ENCODE measurements around the gene EID2B. TPM values are rescaled to one million over a fixed set of nuclear protein-coding genes. Genes with fewer than 3 reads are reported as not detected.

Gene EID2B
- total and polyA plus RNA-seq, 2 of the 13 experiments (the other 11 are each of a cell fraction or from before 2014, with no cell fraction given) = 2.5 to 3.7 TPM

GRCh38 chr19:39502640-39503417 lies 29.8 kb downstream of the EID2B start (continued):
- no peak for TF ChIP-seq ZNF264 (CRISPR knock-in tag; IDR thresholded peaks at IDR 0.05)
- no peak for TF ChIP-seq TCF7 (IDR thresholded peaks at IDR 0.05; ENCODE audit: low read depth)
- TF ChIP-seq NCOA5 (CRISPR knock-in tag; IDR thresholded peaks at IDR 0.05) = no peak
- peak; percentile 100 for TF ChIP-seq ZNF883 (CRISPR knock-in tag; IDR thresholded peaks at IDR 0.05; ENCODE audit: not compliant biosample characterization)
- TF ChIP-seq, protein P1, sequence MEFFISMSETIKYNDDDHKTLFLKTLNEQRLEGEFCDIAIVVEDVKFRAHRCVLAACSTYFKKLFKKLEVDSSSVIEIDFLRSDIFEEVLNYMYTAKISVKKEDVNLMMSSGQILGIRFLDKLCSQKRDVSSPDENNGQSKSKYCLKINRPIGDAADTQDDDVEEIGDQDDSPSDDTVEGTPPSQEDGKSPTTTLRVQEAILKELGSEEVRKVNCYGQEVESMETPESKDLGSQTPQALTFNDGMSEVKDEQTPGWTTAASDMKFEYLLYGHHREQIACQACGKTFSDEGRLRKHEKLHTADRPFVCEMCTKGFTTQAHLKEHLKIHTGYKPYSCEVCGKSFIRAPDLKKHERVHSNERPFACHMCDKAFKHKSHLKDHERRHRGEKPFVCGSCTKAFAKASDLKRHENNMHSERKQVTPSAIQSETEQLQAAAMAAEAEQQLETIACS (CRISPR knock-in tag; IDR thresholded peaks at IDR 0.05) = peak; percentile 99
- TF ChIP-seq ZMYM2 (CRISPR knock-in tag; IDR thresholded peaks at IDR 0.05) = peak; percentile 86
- no peak for TF ChIP-seq ZNF615 (CRISPR knock-in tag; IDR thresholded peaks at IDR 0.05; ENCODE audit: borderline replicate concordance)
- TF ChIP-seq XRCC5 (optimal IDR thresholded peaks at IDR 0.05; ENCODE audit: low read length) = peak; percentile 26
- no peak for TF ChIP-seq RFX3 (CRISPR knock-in tag; IDR thresholded peaks at IDR 0.05)
- no peak for TF ChIP-seq POLR2AphosphoS5 (IDR thresholded peaks at IDR 0.05; ENCODE audit: low read depth, low read length)
- TF ChIP-seq MIER3 (CRISPR knock-in tag; IDR thresholded peaks at IDR 0.05; ENCODE audit: borderline replicate concordance) = no peak
- TF ChIP-seq ZNF672 (CRISPR knock-in tag; IDR thresholded peaks at IDR 0.05) = peak; percentile 96
- TF ChIP-seq DDIT3 (CRISPR knock-in tag; IDR thresholded peaks at IDR 0.05) = no peak
- TF ChIP-seq MED8 (CRISPR knock-in tag; IDR thresholded peaks at IDR 0.05; ENCODE audit: insufficient replicate concordance) = peak; percentile 51
- peak; percentile 71; the same call in 1 of the 2 replicates for TF ChIP-seq AKAP8 (CRISPR knock-in tag; IDR thresholded peaks at IDR 0.05)
- TF ChIP-seq ZNF598 (CRISPR knock-in tag; IDR thresholded peaks at IDR 0.05; ENCODE audit: borderline replicate concordance) = peak; percentile 94
- TF ChIP-seq DNMT1 (CRISPR knock-in tag; IDR thresholded peaks at IDR 0.05) = peak; percentile 98
- TF ChIP-seq SAFB2 (CRISPR knock-in tag; IDR thresholded peaks at IDR 0.05; ENCODE audit: borderline replicate concordance, low read depth) = peak; percentile 98
- TF ChIP-seq SMAD9 (CRISPR knock-in tag; IDR thresholded peaks at IDR 0.05) = 0 out of 2 replicates have a peak, but pooled peaks have one; percentile 42
- peak; percentile 99 for TF ChIP-seq ZNF431 (CRISPR knock-in tag; IDR thresholded peaks at IDR 0.05; ENCODE audit: borderline replicate concordance, low read depth)
- TF ChIP-seq ZNF331 (CRISPR knock-in tag; IDR thresholded peaks at IDR 0.05) = peak; percentile 93
- peak; percentile 92; the same call in 1 of the 2 replicates for TF ChIP-seq STAT5B (CRISPR knock-in tag; IDR thresholded peaks at IDR 0.05)
- TF ChIP-seq MLLT10 (CRISPR knock-in tag; IDR thresholded peaks at IDR 0.05) = no peak
- TF ChIP-seq GTF3A (CRISPR knock-in tag; conservative IDR thresholded peaks at IDR 0.05) = 0 out of 2 replicates have a peak, but pooled peaks have one; percentile 40
- no peak for TF ChIP-seq FOXA1 (IDR thresholded peaks at IDR 0.05)
- no peak for TF ChIP-seq FOXA1 (CRISPR knock-in tag; IDR thresholded peaks at IDR 0.05)
- TF ChIP-seq ZNF33A (CRISPR knock-in tag; IDR thresholded peaks at IDR 0.05; ENCODE audit: borderline replicate concordance) = no peak
- TF ChIP-seq JUNB (CRISPR knock-in tag; IDR thresholded peaks at IDR 0.05; ENCODE audit: borderline replicate concordance) = peak; percentile 90
- TF ChIP-seq, protein P2, sequence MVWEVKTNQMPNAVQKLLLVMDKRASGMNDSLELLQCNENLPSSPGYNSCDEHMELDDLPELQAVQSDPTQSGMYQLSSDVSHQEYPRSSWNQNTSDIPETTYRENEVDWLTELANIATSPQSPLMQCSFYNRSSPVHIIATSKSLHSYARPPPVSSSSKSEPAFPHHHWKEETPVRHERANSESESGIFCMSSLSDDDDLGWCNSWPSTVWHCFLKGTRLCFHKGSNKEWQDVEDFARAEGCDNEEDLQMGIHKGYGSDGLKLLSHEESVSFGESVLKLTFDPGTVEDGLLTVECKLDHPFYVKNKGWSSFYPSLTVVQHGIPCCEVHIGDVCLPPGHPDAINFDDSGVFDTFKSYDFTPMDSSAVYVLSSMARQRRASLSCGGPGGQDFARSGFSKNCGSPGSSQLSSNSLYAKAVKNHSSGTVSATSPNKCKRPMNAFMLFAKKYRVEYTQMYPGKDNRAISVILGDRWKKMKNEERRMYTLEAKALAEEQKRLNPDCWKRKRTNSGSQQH (CRISPR knock-in tag; IDR thresholded peaks at IDR 0.05; ENCODE audit: low read depth) = no peak
- peak; percentile 99 for TF ChIP-seq IKZF4 (CRISPR knock-in tag; IDR thresholded peaks at IDR 0.05; ENCODE audit: borderline replicate concordance, low read depth, not compliant biosample characterization)
- TF ChIP-seq ADNP (CRISPR knock-in tag; IDR thresholded peaks at IDR 0.05) = no peak

All from HepG2 (cell line).